ENCODE data around the gene EPHA8.

GRCh38 chr1:22526098-22526497 is 37.2 kb upstream of the EPHA8 start:
- TF ChIP-seq CTCF (IDR thresholded peaks at IDR 0.05) (no peak), POLR2A (IDR thresholded peaks at IDR 0.05) (no peak), EP300 (IDR thresholded peaks at IDR 0.05) (no peak)

Data from tibial nerve (tissue), 4 donors.